ENCODE results near the gene EHD1. TPM values are rescaled to one million over a fixed set of nuclear protein-coding genes. Genes with fewer than 3 reads are reported as not detected.

The EHD1 gene
- total and polyA plus RNA-seq, 9 of the 15 experiments (the other 6 are each of a cell fraction or from before 2014, with no cell fraction given) = 0.46 to 65.0 (median 16.4) TPM

DNA sequence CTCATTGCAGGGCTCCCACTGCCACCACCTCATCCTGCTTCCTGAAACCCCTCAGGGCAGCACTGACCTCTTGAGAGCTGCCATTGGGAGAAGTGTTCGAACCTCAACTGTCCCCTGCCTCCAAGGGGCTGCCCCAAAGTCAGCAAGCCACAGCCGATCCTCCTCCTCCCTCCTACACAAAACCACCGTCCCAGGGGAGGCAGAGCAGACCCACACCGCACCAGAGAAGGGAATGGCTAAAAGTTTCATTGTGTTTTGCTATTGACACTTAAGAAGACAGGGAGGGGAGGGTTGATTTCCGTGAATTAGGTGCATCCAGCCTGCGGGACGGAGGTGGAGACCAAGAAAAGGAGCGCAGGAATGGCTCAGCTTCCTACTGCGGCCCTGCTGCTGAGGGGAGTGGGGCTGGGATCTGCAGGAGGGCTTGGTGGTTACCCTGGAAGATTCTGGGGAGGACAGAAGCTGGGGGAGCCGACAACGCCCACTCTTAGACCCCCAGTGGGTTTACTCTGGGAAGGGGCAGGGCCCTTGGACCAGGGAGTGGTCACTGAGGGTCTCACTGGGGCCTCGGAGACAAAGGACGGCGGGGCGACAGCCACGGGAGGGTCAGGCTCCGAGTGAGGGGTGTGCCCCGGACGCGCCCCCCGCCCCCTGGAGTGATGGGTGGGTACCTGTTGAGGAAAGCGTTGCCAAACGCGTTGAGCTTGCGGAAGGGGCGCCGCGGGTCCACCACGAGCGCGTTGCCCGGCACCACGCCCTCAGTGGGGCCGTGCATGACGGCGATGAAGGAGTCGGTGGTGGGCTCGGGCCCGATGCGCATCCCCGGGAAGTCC lies 815 bp downstream of the EHD1 start (continued):
- TF ChIP-seq XRCC4 (IDR thresholded peaks at IDR 0.05; ENCODE audit: extremely low read depth, insufficient read depth, insufficient read length) = no peak
- TF ChIP-seq LCOR (CRISPR knock-in tag; IDR thresholded peaks at IDR 0.05) = no peak
- peak; percentile 13 for TF ChIP-seq KDM5B (IDR thresholded peaks at IDR 0.05; ENCODE audit: insufficient replicate concordance, low read depth, low read length)
- TF ChIP-seq ZNF134 (CRISPR knock-in tag; conservative IDR thresholded peaks at IDR 0.05) = no peak
- TF ChIP-seq, protein P1, sequence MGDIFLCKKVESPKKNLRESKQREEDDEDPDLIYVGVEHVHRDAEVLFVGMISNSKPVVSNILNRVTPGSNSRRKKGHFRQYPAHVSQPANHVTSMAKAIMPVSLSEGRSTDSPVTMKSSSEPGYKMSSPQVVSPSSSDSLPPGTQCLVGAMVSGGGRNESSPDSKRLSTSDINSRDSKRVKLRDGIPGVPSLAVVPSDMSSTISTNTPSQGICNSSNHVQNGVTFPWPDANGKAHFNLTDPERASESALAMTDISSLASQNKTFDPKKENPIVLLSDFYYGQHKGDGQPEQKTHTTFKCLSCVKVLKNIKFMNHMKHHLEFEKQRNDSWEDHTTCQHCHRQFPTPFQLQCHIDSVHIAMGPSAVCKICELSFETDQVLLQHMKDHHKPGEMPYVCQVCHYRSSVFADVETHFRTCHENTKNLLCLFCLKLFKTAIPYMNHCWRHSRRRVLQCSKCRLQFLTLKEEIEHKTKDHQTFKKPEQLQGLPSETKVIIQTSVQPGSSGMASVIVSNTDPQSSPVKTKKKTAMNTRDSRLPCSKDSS (IDR thresholded peaks at IDR 0.05; ENCODE audit: low read depth, partially characterized antibody) = no peak
- no peak for TF ChIP-seq KAT8 (IDR thresholded peaks at IDR 0.05; ENCODE audit: low read depth)
- TF ChIP-seq, protein P2, sequence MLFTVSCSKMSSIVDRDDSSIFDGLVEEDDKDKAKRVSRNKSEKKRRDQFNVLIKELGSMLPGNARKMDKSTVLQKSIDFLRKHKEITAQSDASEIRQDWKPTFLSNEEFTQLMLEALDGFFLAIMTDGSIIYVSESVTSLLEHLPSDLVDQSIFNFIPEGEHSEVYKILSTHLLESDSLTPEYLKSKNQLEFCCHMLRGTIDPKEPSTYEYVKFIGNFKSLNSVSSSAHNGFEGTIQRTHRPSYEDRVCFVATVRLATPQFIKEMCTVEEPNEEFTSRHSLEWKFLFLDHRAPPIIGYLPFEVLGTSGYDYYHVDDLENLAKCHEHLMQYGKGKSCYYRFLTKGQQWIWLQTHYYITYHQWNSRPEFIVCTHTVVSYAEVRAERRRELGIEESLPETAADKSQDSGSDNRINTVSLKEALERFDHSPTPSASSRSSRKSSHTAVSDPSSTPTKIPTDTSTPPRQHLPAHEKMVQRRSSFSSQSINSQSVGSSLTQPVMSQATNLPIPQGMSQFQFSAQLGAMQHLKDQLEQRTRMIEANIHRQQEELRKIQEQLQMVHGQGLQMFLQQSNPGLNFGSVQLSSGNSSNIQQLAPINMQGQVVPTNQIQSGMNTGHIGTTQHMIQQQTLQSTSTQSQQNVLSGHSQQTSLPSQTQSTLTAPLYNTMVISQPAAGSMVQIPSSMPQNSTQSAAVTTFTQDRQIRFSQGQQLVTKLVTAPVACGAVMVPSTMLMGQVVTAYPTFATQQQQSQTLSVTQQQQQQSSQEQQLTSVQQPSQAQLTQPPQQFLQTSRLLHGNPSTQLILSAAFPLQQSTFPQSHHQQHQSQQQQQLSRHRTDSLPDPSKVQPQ (CRISPR knock-in tag; IDR thresholded peaks at IDR 0.05; ENCODE audit: borderline replicate concordance) = no peak
- no peak for TF ChIP-seq POLR2A (conservative IDR thresholded peaks at IDR 0.05)
- TF ChIP-seq ZNF431 (CRISPR knock-in tag; IDR thresholded peaks at IDR 0.05) = no peak
- no peak for TF ChIP-seq BHLHE40 (IDR thresholded peaks at IDR 0.05; ENCODE audit: low read length)
- TF ChIP-seq FOXA3 (CRISPR knock-in tag; conservative IDR thresholded peaks at IDR 0.05 in 1 of 2, IDR thresholded peaks at IDR 0.05 in 1 of 2) = peak in 1 of 2 experiments; percentile 6; a peak in 1 of 4 replicates
- TF ChIP-seq, protein P3, sequence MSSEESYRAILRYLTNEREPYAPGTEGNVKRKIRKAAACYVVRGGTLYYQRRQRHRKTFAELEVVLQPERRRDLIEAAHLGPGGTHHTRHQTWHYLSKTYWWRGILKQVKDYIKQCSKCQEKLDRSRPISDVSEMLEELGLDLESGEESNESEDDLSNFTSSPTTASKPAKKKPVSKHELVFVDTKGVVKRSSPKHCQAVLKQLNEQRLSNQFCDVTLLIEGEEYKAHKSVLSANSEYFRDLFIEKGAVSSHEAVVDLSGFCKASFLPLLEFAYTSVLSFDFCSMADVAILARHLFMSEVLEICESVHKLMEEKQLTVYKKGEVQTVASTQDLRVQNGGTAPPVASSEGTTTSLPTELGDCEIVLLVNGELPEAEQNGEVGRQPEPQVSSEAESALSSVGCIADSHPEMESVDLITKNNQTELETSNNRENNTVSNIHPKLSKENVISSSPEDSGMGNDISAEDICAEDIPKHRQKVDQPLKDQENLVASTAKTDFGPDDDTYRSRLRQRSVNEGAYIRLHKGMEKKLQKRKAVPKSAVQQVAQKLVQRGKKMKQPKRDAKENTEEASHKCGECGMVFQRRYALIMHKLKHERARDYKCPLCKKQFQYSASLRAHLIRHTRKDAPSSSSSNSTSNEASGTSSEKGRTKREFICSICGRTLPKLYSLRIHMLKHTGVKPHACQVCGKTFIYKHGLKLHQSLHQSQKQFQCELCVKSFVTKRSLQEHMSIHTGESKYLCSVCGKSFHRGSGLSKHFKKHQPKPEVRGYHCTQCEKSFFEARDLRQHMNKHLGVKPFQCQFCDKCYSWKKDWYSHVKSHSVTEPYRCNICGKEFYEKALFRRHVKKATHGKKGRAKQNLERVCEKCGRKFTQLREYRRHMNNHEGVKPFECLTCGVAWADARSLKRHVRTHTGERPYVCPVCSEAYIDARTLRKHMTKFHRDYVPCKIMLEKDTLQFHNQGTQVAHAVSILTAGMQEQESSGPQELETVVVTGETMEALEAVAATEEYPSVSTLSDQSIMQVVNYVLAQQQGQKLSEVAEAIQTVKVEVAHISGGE (CRISPR knock-in tag; IDR thresholded peaks at IDR 0.05) = no peak
- TF ChIP-seq, protein P4, sequence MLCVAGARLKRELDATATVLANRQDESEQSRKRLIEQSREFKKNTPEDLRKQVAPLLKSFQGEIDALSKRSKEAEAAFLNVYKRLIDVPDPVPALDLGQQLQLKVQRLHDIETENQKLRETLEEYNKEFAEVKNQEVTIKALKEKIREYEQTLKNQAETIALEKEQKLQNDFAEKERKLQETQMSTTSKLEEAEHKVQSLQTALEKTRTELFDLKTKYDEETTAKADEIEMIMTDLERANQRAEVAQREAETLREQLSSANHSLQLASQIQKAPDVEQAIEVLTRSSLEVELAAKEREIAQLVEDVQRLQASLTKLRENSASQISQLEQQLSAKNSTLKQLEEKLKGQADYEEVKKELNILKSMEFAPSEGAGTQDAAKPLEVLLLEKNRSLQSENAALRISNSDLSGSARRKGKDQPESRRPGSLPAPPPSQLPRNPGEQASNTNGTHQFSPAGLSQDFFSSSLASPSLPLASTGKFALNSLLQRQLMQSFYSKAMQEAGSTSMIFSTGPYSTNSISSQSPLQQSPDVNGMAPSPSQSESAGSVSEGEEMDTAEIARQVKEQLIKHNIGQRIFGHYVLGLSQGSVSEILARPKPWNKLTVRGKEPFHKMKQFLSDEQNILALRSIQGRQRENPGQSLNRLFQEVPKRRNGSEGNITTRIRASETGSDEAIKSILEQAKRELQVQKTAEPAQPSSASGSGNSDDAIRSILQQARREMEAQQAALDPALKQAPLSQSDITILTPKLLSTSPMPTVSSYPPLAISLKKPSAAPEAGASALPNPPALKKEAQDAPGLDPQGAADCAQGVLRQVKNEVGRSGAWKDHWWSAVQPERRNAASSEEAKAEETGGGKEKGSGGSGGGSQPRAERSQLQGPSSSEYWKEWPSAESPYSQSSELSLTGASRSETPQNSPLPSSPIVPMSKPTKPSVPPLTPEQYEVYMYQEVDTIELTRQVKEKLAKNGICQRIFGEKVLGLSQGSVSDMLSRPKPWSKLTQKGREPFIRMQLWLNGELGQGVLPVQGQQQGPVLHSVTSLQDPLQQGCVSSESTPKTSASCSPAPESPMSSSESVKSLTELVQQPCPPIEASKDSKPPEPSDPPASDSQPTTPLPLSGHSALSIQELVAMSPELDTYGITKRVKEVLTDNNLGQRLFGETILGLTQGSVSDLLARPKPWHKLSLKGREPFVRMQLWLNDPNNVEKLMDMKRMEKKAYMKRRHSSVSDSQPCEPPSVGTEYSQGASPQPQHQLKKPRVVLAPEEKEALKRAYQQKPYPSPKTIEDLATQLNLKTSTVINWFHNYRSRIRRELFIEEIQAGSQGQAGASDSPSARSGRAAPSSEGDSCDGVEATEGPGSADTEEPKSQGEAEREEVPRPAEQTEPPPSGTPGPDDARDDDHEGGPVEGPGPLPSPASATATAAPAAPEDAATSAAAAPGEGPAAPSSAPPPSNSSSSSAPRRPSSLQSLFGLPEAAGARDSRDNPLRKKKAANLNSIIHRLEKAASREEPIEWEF (CRISPR knock-in tag; IDR thresholded peaks at IDR 0.05) = no peak

Measured in K562 (cell line).